ENCODE data around the gene SLC25A47. TPM values are rescaled to one million over a fixed set of nuclear protein-coding genes. Genes with fewer than 3 reads are reported as not detected.
"Not testable (repeated sequence)": the region's sequence is repeated elsewhere in the genome, so short reads cannot be mapped to it uniquely, and the experiment has no call there.

The SLC25A47 gene
- total RNA-seq, 4 donors from 2014 or later = not detected

GRCh38 chr14:100279563-100279962 is 43.6 kb upstream of the SLC25A47 start:
- TF ChIP-seq POLR2A (IDR thresholded peaks at IDR 0.05) = no peak
- no peak for TF ChIP-seq CTCF (IDR thresholded peaks at IDR 0.05)
- no peak overlapping the region for H3K4me3 ChIP-seq (ENCODE audit: low read depth, poor library complexity, severe bottlenecking)
- intact Hi-C loops (cut with DNase I; ENCODE audit: low total_unique reads) = no loop called here
- WGBS, 2 donors = 90 to 98% methylated on average over 8 of the region's 8 CpGs
- peak in 1 of 2 donors; percentile 72 for DNase-seq (ENCODE audit: low spot score in 2 of 2)

GRCh38 chr14:100281286-100282082 is 41.7 kb upstream of the SLC25A47 start:
- 60 to 66% methylated on average over 11 of the region's 11 CpGs for WGBS, 2 donors
- no peak overlapping the region for H3K4me3 ChIP-seq (ENCODE audit: low read depth, poor library complexity, severe bottlenecking)
- intact Hi-C loops (cut with DNase I; ENCODE audit: low total_unique reads) = no loop called here
- DNase-seq (ENCODE audit: low spot score in 2 of 2) = peak in 1 of 2 donors; percentile 85
- no peak for TF ChIP-seq CTCF (IDR thresholded peaks at IDR 0.05)
- no peak for TF ChIP-seq POLR2A (IDR thresholded peaks at IDR 0.05)

GRCh38 chr14:100282083-100282350 is 41.1 kb upstream of the SLC25A47 start:
- H3K4me3 ChIP-seq (ENCODE audit: low read depth, poor library complexity, severe bottlenecking) = no peak overlapping the region
- intact Hi-C loops (cut with DNase I; ENCODE audit: low total_unique reads) = no loop called here
- no peak for DNase-seq (ENCODE audit: low spot score in 2 of 2)
- 95% methylated on average over 7 of the region's 7 CpGs for WGBS, 2 donors
- no peak for TF ChIP-seq CTCF (IDR thresholded peaks at IDR 0.05)
- no peak for TF ChIP-seq POLR2A (IDR thresholded peaks at IDR 0.05)

GRCh38 chr14:100282766-100283419 is 40.2 kb upstream of the SLC25A47 start:
- TF ChIP-seq CTCF (IDR thresholded peaks at IDR 0.05) (no peak), POLR2A (IDR thresholded peaks at IDR 0.05) (no peak)
- no peak overlapping the region for H3K4me3 ChIP-seq (ENCODE audit: low read depth, poor library complexity, severe bottlenecking)
- intact Hi-C loops (cut with DNase I; ENCODE audit: low total_unique reads) = no loop called here
- WGBS, 2 donors = 66 to 84% methylated on average over 9 of the region's 9 CpGs
- no peak for DNase-seq (ENCODE audit: low spot score in 2 of 2)

- H3K4me3 ChIP-seq (ENCODE audit: low read depth, poor library complexity, severe bottlenecking); intact Hi-C loops (cut with DNase I; ENCODE audit: low total_unique reads): not testable (repeated sequence)
- WGBS, 2 donors = 87 to 91% methylated on average over 9 of the region's 9 CpGs
- peak in 1 of 2 donors; percentile 75 for DNase-seq (ENCODE audit: low spot score in 2 of 2)
These were observed 39.7 kb upstream of the SLC25A47 start for GRCh38 chr14:100283436-100283835.

- TF ChIP-seq CTCF (IDR thresholded peaks at IDR 0.05) (no peak), POLR2A (IDR thresholded peaks at IDR 0.05) (no peak)
- peak in 1 of 2 donors; percentile 85 for DNase-seq (ENCODE audit: low spot score in 2 of 2)
- H3K4me3 ChIP-seq (ENCODE audit: low read depth, poor library complexity, severe bottlenecking) = no peak overlapping the region
- WGBS, 2 donors = 67 to 68% methylated on average over 26 of the region's 26 CpGs
- intact Hi-C loops (cut with DNase I; ENCODE audit: low total_unique reads) = no loop called here
These were observed 38.9 kb upstream of the SLC25A47 start for GRCh38 chr14:100283984-100284881.
